Activated T-helper 1 cell treated with Interleukin-2 at 50 U/mL for 16 hours (primary cell): ENCODE results near the gene TSHZ1.

Experiments used
- DNase-seq: peaks from one replicate; pipeline ENCODE4 v3.0.0-alpha.2; 2020; ENCODE audit warnings: low read depth

The TSHZ1 gene

DNA sequence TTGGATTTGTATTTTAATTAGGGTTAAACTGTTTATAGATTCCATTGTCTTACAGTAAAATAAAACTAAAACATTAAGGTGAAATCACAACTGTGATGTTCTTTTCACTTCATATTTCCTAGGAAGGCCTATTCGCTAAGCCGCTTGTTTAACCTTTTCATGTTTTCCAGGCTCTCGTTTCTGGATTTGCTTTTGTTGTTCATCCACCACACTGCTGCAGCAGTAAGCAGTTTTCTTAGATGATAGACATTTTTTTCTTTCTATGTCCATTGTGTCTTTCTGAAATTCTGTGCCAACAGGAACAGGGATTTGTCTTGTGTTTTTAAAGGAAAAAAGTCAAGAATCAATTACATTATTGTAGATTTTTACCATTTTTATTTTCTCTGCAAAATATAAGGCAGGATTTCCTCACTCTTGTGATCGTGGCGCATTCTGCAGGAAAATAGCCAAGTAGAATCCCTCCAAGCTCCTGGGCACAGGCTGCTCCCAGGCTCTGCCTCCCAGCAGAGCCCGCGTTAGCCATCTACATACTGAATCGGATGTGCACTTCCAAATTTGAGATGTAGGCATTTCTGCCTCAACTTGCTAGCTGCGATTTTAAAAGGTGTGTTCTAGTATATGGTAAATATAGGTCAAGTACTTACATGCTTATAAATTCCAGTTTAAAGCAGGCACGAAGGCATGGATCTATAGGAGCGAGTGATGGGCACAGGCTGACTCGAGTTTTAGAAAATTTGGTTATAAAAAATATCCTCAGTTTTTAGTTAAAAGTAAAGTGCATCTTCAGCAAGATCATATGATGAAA, 10.2 kb downstream of the TSHZ1 start:
- no peak for DNase-seq

DNA sequence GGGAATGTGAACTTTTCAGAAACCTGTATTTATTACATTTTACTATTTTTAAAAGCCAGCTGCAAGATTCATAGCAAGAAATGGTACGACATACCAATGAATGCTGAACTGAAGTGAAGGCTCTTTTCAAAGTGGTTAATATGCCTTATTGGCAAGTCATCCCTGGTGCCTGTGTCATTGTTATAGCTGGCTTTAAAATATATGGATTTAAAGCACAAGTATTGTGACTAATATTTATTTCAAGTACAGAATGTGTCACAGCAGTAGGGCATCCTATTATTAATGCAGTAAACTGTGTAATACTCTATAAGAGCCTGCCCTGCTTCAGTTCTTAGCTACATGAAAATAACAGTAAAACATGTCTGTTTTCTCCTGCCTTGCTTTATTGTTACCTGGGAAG, 10.8 kb downstream of the TSHZ1 start:
- no peak for DNase-seq

DNA sequence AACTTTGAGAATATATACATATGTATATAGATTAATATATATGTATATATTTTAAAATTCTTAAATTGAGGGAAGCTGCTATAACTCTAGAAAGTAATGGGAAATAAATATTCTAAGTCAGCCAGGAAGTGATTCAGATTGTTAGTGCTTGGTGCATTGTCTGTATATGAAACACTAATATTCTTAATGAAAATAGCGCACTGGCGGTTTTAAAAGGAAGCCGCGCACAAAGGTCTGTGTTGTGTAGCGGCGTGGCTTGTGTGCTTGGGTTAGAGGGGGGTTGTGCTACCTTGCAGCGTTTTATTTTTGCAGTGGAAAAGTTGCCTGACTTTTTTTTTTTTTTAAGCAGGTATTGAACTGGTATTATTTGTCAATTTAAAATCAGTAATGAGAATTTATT, 11.3 kb downstream of the TSHZ1 start:
- DNase-seq, result no peak

DNA sequence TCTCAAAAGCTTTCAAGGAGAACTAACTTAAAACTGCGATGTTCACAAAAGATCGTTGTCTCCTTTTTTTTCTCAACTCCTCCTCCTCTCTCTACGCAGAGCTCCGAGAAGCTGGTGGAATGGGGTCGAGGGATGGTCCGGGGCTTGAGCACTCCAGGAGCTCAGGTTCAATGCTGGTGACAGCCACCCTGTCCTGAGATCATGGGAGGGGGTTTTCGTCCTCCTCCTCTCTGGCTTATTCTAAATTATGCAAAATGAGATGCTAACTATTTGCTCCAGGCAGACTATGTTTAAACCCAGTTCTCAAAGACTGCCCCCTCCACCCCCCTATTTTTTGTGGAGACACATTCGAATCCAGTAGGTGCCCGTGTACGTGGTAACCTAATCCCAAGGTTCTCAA, 11.8 kb downstream of the TSHZ1 start:
- DNase-seq, result no peak

GRCh38 chr18:75223687-75224347, 13.2 kb downstream of the TSHZ1 start:
- DNase-seq, result no peak

DNA sequence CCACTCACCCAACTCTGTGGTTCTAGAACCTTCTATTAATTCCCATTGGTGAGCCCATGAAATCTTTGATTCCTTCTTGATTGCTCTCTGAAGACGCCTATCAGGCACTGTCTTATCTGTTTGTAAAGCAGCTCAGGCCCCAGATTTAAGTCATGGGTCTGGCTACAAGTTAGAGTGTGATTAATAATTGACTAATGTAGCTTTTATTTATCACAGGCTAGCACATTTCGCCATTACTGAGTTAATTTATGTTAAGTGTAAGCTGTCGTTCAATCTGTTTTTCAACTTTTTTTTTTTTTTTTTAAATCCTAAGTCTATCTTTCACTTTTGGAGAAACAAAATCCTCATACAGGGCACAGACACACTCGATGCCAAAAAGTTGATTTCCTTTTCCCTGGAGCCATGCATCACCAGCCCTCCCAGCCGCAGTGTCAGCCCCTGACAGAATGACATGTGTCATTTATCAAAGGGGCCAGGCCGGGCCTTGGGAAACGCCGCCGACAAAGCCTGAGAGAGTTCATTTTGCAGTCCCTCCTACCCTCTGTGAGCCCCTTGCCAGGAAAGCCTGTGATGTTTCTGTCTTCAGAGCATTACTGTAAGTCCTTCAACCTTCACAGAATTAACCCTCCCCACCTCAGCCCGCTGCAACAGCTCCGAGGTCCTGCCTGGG, 15.8 kb downstream of the TSHZ1 start:
- DNase-seq, result no peak

- no peak for DNase-seq
Observed at GRCh38 chr18:75226956-75227316, 16.3 kb downstream of the TSHZ1 start.

GRCh38 chr18:75227535-75228296, 17.1 kb downstream of the TSHZ1 start:
- no peak for DNase-seq

- DNase-seq, result no peak
Observed at GRCh38 chr18:75228967-75229366, 18.4 kb downstream of the TSHZ1 start.

- DNase-seq, result no peak
Observed at GRCh38 chr18:75229437-75229836, 18.8 kb downstream of the TSHZ1 start.

DNA sequence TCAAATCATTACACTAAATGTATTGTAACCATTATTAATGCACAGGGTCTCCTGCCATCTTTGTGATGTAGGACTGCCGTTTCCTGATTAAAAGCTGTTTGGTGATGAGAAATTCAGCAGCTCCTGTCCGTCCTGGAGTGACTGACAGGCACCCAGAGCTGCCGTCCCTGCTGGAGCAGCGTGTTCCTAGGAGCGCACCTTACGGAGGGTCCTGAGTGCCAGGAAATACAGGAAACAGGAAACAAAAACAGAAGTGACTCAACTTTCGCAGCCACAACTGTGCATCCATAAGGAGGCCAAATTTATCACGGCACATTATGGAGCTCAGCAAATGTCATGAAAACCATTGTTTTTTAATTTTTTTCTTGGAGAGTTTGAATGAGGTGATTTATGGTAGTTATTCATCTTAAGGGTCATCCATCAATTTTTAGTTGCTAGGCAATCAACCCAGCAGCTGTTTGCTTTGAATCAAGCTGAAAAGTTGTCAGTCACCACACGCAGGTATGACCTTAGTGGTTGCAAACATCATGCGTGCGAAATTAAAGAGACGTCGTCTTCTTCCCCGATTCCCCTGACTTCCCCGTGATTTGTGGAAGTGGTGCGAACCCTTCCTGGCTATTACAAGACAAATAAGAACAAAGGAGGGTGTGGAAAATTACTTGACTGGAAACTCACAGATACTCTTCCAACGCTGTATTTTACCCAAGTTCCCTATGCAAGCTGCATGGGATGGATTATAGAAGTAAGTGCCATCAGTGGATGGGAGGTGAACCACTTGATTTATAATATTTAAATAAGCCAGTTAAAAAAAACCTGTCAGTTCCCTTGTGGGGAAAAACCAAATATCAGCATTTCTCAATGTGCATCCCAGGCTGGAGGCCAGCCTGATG, 19.8 kb downstream of the TSHZ1 start:
- DNase-seq, result no peak

DNA sequence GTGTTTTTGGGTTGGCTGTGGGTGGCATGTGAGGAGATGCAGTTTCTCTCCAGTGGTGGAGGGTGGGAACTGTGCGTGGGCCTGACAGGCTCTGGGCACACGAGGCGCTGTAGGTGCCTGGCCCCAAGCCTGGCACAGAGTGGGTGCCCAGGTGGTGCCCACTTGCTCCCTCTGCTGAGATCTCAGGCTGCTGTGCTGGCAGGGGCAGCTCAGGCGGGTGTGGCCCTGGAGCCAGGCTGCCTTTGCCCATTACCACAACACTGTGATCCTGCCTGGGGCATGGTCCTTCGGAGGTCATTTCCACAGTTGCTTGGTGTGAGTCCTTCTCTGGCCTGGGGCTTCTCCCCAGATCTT, 20.4 kb downstream of the TSHZ1 start:
- DNase-seq, result no peak

GRCh38 chr18:75234901-75235300, 24.3 kb downstream of the TSHZ1 start:
- DNase-seq, result no peak

DNA sequence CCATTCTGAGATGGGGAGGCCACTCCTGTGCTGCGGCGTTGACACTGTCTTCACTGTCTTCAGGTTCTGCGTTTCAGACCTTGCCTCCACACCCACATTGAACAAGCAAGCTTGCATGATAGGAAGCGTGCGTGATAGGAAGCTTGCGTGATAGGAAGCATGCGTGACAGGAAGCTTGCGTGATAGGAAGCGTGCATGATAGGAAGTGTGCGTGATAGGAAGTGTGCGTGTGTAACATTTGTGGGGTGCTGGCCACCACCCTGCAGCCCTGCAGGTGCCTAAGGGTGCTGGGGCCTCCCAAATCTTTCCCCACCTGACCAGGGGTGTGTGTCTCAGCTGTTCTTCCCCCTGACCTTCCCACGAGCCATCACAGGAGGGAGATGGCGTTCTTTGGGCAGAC, 25.3 kb downstream of the TSHZ1 start:
- DNase-seq, result no peak

- no peak for DNase-seq
Observed at GRCh38 chr18:75238100-75238499, 27.5 kb downstream of the TSHZ1 start.

GRCh38 chr18:75238786-75239185, 28.2 kb downstream of the TSHZ1 start:
- DNase-seq, result no peak

DNA sequence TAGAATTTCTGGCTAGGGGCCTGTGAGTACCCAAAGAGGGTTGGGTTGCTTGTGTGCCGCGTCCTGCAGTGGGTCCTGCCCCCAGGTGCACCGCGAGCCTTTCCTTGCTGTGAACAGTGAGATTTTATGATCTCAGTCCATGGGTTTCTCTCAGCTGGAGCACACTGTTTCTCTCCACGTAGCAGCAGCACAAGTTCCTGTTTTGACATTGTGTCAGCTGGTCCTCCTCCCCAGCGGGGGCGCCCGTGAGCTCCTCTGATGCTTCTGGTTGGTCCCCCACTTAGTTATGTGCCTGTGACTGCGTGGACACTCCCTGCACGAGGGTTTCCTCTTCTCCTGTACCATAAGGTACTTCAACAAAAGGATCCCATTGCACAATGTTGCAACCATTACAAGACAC, 29.8 kb downstream of the TSHZ1 start:
- DNase-seq, result no peak

- DNase-seq, result no peak
Observed at GRCh38 chr18:75241705-75242104, 31.1 kb downstream of the TSHZ1 start.

GRCh38 chr18:75244351-75245313, 34.0 kb downstream of the TSHZ1 start:
- DNase-seq, result no peak
